K562 (cell line): ENCODE measurements around the gene SPTAN1. TPM values are rescaled to one million over a fixed set of nuclear protein-coding genes. Genes with fewer than 3 reads are reported as not detected.

Experiments
- FIP1L1 ChIP-seq: fragments of 200-400 bp; formaldehyde crosslinking; IDR thresholded peaks from 2 replicates; pipeline ENCODE4 v1.6.1; 2018; ENCODE audit warnings: mild to moderate bottlenecking, low read depth, low read length; ENCODE audit not compliant: poor library complexity, severe bottlenecking
- NR4A1 ChIP-seq, 2 experiments: fragments of 250-450 bp in 1 of 2; fragments of 450-650 bp in 1 of 2; sonication (Bioruptor Pico) in 1 of 2; IDR thresholded peaks; 2 replicates each; pipeline versions ENCODE4 v1.4.0 to v1.6.1; 2016 to 2020; ENCODE audit warnings: mild to moderate bottlenecking in 2 of 2, missing compliant biosample characterization in 1 of 2, missing genetic modification characterization in 1 of 2, moderate library complexity in 1 of 2
- SNAPC5 ChIP-seq: fragments of 250-450 bp; sonication (Bioruptor Pico); IDR thresholded peaks from 2 replicates; pipeline ENCODE4 v1.8.0; 2021; ENCODE audit warnings: moderate library complexity, mild to moderate bottlenecking, inconsistent platforms
- ZBTB40 ChIP-seq, 2 experiments: fragments of 450-650 bp in 1 of 2; sonication (generic) in 1 of 2; formaldehyde crosslinking in 1 of 2; IDR thresholded peaks; 2 replicates each; pipeline versions ENCODE4 v1.7.1 to v1.9.0; 2016 to 2022; ENCODE audit warnings: inconsistent platforms in 1 of 2, mild to moderate bottlenecking in 1 of 2, missing genetic modification reagents in 1 of 2
- ZNF766 ChIP-seq: fragments of 200-800 bp; sonication (Bioruptor generic); conservative IDR thresholded peaks from 2 replicates; pipeline ENCODE4 v1.6.1; 2016; ENCODE audit warnings: missing genetic modification characterization, missing compliant biosample characterization
- polyA plus RNA-seq, 8 experiments: library from polyadenylated mRNA; depleted of rRNA in 4 of 8; stranded (reverse) in 5 of 8; unstranded in 3 of 8; fragments of >200 nt; fragmentation: Nextera tagmentation in 2 of 8; fragmentation: Illumina TruSeq in 1 of 8; extraction: Ambion mirVana in 2 of 8; extraction: Trizol in 1 of 8; gene quantifications; 2 replicates each; pipeline versions ENCODE4 v1.2.1 to v1.2.3, GENCODE V29; 2011 to 2014; ENCODE audit warnings: inconsistent platforms in 1 of 8, missing spikeins in 1 of 8
- total RNA-seq, 7 experiments: library from RNA; depleted of rRNA in 6 of 7; stranded (reverse); fragments of >200 nt in 6 of 7; fragmentation: Illumina TruSeq in 2 of 7; extraction: Trizol in 2 of 7; gene quantifications; 2 replicates each; pipeline versions ENCODE4 v1.2.1 to v1.2.3, GENCODE V29; 2011 to 2021; ENCODE audit warnings: low replicate concordance in 1 of 7

The SPTAN1 gene
- total and polyA plus RNA-seq, 9 of the 15 experiments (the other 6 are each of a cell fraction or from before 2014, with no cell fraction given), result 1.5 to 13.5 (median 6.8) TPM

- no peak for TF ChIP-seq ZBTB40 (IDR thresholded peaks at IDR 0.05)
- TF ChIP-seq ZBTB40 (CRISPR knock-in tag; IDR thresholded peaks at IDR 0.05), result no peak
- no peak for TF ChIP-seq ZNF766 (CRISPR knock-in tag)
- no peak for TF ChIP-seq SNAPC5 (CRISPR knock-in tag)
- no peak for TF ChIP-seq NR4A1 (CRISPR knock-in tag; IDR thresholded peaks at IDR 0.05)
- no peak for TF ChIP-seq NR4A1 (tag; IDR thresholded peaks at IDR 0.05)
- TF ChIP-seq FIP1L1, result no peak
Measured at GRCh38 chr9:128614728-128615127, 62.3 kb downstream of the SPTAN1 start (continued).
